K562 (cell line): ENCODE results near the gene ATF5. TPM values are rescaled to one million over a fixed set of nuclear protein-coding genes. Genes with fewer than 3 reads are reported as not detected.
A peak's percentile ranks its signal among the peaks of the same experiment; 100 is the strongest.

ENCODE experiments used
- AFF1 ChIP-seq, 2 experiments: fragments of 450-650 bp; IDR thresholded peaks; 2 replicates each; pipeline ENCODE4 v1.6.1; 2018; ENCODE audit warnings: mild to moderate bottlenecking in 2 of 2, low read depth in 1 of 2; ENCODE audit not compliant: partially characterized antibody in 2 of 2
- E2F8 ChIP-seq: fragments of 450-650 bp; IDR thresholded peaks from 2 replicates; pipeline ENCODE4 v1.7.1; 2018; ENCODE audit warnings: mild to moderate bottlenecking, low read depth; ENCODE audit not compliant: partially characterized antibody
- ILF3 ChIP-seq: fragments of 450-650 bp; IDR thresholded peaks from 2 replicates; pipeline ENCODE4 v1.6.1; 2018; ENCODE audit warnings: antibody characterized with exemption, mild to moderate bottlenecking, moderate library complexity, borderline replicate concordance
- MEF2A ChIP-seq: IDR thresholded peaks from 2 replicates; pipeline ENCODE4 v1.6.1; 2011; ENCODE audit warnings: low read depth, mild to moderate bottlenecking, low read length, moderate library complexity; ENCODE audit not compliant: control insufficient read depth
- MEIS2 ChIP-seq: fragments of 450-650 bp; IDR thresholded peaks from 2 replicates; pipeline ENCODE4 v1.6.1; 2014; ENCODE audit warnings: mild to moderate bottlenecking; ENCODE audit not compliant: partially characterized antibody
- NCOA4 ChIP-seq: fragments of 450-650 bp; IDR thresholded peaks from 2 replicates; pipeline ENCODE4 v1.6.1; 2018; ENCODE audit warnings: mild to moderate bottlenecking; ENCODE audit not compliant: partially characterized antibody
- PCBP1 ChIP-seq: fragments of 200-400 bp; formaldehyde crosslinking; IDR thresholded peaks from 2 replicates; pipeline ENCODE4 v1.6.1; 2018; ENCODE audit warnings: mild to moderate bottlenecking, low read depth, low read length; ENCODE audit not compliant: poor library complexity, severe bottlenecking
- PRPF4 ChIP-seq: fragments of 200-400 bp; formaldehyde crosslinking; IDR thresholded peaks from one replicate; pipeline ENCODE4 v1.6.1; 2017; ENCODE audit warnings: low read length, low read depth, mild to moderate bottlenecking; ENCODE audit not compliant: insufficient read depth, poor library complexity, severe bottlenecking
- RBM17 ChIP-seq: fragments of 200-400 bp; formaldehyde crosslinking; IDR thresholded peaks from 2 replicates; pipeline ENCODE4 v1.6.1; 2017; ENCODE audit warnings: low read depth, mild to moderate bottlenecking, low read length, borderline replicate concordance
- RBM39 ChIP-seq: fragments of 200-400 bp; formaldehyde crosslinking; optimal IDR thresholded peaks from 2 replicates; pipeline ENCODE3; 2018; ENCODE audit warnings: low read depth, low read length
- SMC3 ChIP-seq: conservative IDR thresholded peaks from 2 replicates; pipeline ENCODE4 v1.6.1; 2011; ENCODE audit warnings: low read depth, low read length, improper control_type of control experiment; ENCODE audit not compliant: insufficient read depth
- SRSF9 ChIP-seq: fragments of 200-400 bp; formaldehyde crosslinking; IDR thresholded peaks from 2 replicates; pipeline ENCODE4 v1.6.1; 2017; ENCODE audit warnings: low read depth, low read length, borderline replicate concordance
- USF1 ChIP-seq: sonication (generic); formaldehyde crosslinking; IDR thresholded peaks from 2 replicates; pipeline ENCODE4 v1.9.0; 2022; ENCODE audit warnings: mild to moderate bottlenecking, missing genetic modification reagents
- ZBTB26 ChIP-seq: fragments of 450-650 bp; formaldehyde crosslinking; IDR thresholded peaks from 2 replicates; pipeline ENCODE4 v1.4.0; 2022; ENCODE audit warnings: missing genetic modification characterization
- polyA plus RNA-seq, 8 experiments: library from polyadenylated mRNA; depleted of rRNA in 4 of 8; stranded (reverse) in 5 of 8; unstranded in 3 of 8; fragments of >200 nt; fragmentation: Nextera tagmentation in 2 of 8; fragmentation: Illumina TruSeq in 1 of 8; extraction: Ambion mirVana in 2 of 8; extraction: Trizol in 1 of 8; gene quantifications; 2 replicates each; pipeline versions ENCODE4 v1.2.1 to v1.2.3, GENCODE V29; 2011 to 2014; ENCODE audit warnings: inconsistent platforms in 1 of 8, missing spikeins in 1 of 8
- total RNA-seq, 7 experiments: library from RNA; depleted of rRNA in 6 of 7; stranded (reverse); fragments of >200 nt in 6 of 7; fragmentation: Illumina TruSeq in 2 of 7; extraction: Trizol in 2 of 7; gene quantifications; 2 replicates each; pipeline versions ENCODE4 v1.2.1 to v1.2.3, GENCODE V29; 2011 to 2021; ENCODE audit warnings: low replicate concordance in 1 of 7
- TF ChIP-seq, protein P1 (sequence below): IDR thresholded peaks from 2 replicates; pipeline ENCODE4 v1.6.1; 2014; ENCODE audit warnings: antibody characterized with exemption

Gene ATF5
- total and polyA plus RNA-seq, 9 of the 15 experiments (the other 6 are each of a cell fraction or from before 2014, with no cell fraction given), result 3.0 to 57.6 (median 11.1) TPM

GRCh38 chr19:49929611-49930482 lies 842 bp downstream of the ATF5 start (continued):
- TF ChIP-seq AFF1 (IDR thresholded peaks at IDR 0.05; ENCODE audit: low read depth in 1 of 2, partially characterized antibody in 2 of 2), result no peak
- no peak for TF ChIP-seq ILF3
- no peak for TF ChIP-seq SRSF9
- no peak for TF ChIP-seq NCOA4
- TF ChIP-seq E2F8, result no peak
- 0 out of 2 replicates have a peak, but pooled peaks have one; percentile 23 for TF ChIP-seq USF1 (CRISPR knock-in tag)
- peak; percentile 43 for TF ChIP-seq PCBP1
- no peak for TF ChIP-seq RBM17
- TF ChIP-seq ZBTB26 (CRISPR knock-in tag), result peak; percentile 74
- TF ChIP-seq MEF2A, result no peak
- peak; percentile 38 for TF ChIP-seq PRPF4
- no peak for TF ChIP-seq RBM39
- no peak for TF ChIP-seq SMC3
- TF ChIP-seq MEIS2, result peak; percentile 25
- TF ChIP-seq, protein P1, sequence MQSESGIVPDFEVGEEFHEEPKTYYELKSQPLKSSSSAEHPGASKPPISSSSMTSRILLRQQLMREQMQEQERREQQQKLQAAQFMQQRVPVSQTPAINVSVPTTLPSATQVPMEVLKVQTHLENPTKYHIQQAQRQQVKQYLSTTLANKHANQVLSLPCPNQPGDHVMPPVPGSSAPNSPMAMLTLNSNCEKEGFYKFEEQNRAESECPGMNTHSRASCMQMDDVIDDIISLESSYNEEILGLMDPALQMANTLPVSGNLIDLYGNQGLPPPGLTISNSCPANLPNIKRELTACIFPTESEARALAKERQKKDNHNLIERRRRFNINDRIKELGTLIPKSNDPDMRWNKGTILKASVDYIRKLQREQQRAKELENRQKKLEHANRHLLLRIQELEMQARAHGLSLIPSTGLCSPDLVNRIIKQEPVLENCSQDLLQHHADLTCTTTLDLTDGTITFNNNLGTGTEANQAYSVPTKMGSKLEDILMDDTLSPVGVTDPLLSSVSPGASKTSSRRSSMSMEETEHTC, result 0 out of 2 replicates have a peak, but pooled peaks have one; percentile 1
